ENCODE measurements around the gene SLC4A4. TPM values are rescaled to one million over a fixed set of nuclear protein-coding genes. Genes with fewer than 3 reads are reported as not detected.

Gene SLC4A4
- total RNA-seq, 5 donors from 2014 or later (not counting 1 experiment from before 2014, with no cell fraction given): 0.76 to 3.2 (median 1.5) TPM

DNA sequence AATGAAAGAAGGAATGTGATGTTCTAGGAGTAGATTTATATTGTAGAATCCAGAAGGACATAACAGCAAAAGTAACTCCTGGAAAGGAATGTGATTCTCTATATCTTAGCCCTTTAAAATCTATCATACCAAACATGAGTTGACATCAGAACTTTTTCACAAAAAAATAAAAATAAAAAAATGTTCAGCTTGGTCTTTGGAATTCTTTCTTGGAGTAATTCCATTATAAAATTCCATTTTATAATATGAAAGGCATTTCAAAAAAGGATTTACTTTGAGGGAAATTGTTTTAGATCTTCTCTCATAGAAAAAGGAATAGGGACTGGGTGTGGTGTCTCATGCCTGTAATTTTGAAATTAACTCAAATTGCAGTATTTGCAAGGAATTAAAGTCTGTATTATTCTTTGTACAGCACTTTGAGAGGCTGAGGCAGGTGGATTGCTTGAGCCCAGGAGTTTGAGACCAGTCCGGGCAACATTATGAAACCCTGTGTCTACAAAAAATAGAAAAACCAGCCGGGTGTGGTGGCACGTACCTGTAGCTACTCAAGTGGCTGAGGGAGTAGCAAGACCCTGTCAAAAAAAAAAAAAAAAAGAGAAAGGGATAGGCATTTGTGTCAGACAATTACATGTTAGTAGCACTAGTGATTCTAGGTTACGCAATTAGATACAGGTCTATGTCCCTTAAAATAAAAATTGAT is 134.9 kb downstream of the SLC4A4 start:
- 100% methylated on average over 1 of the region's 4 CpGs for WGBS (ENCODE audit: insufficient coverage)
- H3K27ac Mint-ChIP-seq: no peak overlapping the region

DNA sequence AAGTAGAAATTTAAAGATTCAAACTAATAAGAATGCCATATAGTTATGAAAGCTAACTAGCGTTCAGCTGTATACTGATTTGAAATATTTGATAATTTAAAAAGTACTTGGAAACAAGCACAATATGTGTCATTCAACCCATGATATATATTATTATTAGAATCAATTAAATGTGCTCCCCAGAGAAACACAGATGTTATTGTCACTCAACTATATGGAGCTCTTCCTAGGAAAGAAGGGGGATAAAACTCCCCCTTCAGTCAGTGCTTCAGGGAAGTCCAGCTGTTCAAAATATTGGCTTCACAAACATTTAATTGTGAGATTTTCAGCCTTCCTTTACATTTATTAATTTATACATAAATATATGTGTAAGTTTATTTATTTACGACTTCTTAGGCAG is 135.9 kb downstream of the SLC4A4 start:
- H3K9me3 ChIP-seq: no peaks in the 10 kb centered on the region
- no peak overlapping the region for H3K4me3 Mint-ChIP-seq
- POLR2A ChIA-PET: no interaction called here
- no peaks in the 10 kb centered on the region for H3K4me1 Mint-ChIP-seq
- H3K9me3 Mint-ChIP-seq: peaks cover 0 to 4% (median 0%) of the 10 kb centered on the region in 3 donors
- H3K4me3 ChIP-seq (ENCODE audit: control insufficient read depth in 1 of 2, extremely low read depth in 1 of 2, low read length in 1 of 2): no peak overlapping the region
- DNase-seq (no peak), ATAC-seq (replicated peaks in 1 of 4) (no peak)
- H3K36me3 ChIP-seq (ENCODE audit: control insufficient read depth in 2 of 2, extremely low read depth in 1 of 2, insufficient read depth in 1 of 2, low read length in 1 of 2): no peaks in the 10 kb centered on the region
- H3K27ac Mint-ChIP-seq: no peak overlapping the region
- no CpG with 5 or more reads among the region's 2 CpGs for WGBS (ENCODE audit: insufficient coverage)
- H3K36me3 Mint-ChIP-seq: no peaks in the 10 kb centered on the region
- no peaks in the 10 kb centered on the region for H3K27me3 ChIP-seq (replicated peaks in 1 of 2; ENCODE audit: control insufficient read depth in 2 of 2, extremely low read depth in 1 of 2, insufficient read depth in 2 of 2, low read length in 1 of 2)
- H3K27me3 Mint-ChIP-seq: no peaks in the 10 kb centered on the region
- H3K4me1 ChIP-seq (ENCODE audit: control insufficient read depth in 1 of 2, extremely low read depth in 1 of 2, insufficient read depth in 2 of 2, low read length in 2 of 2): no peaks in the 10 kb centered on the region
- H3K27ac ChIP-seq (ENCODE audit: low read length): no peak overlapping the region
- CTCF ChIA-PET: interaction anchor here in 1 of 2 donors (0.7 kb wide), 1 partner anchor 314 kb away, joined by 4 read pairs; no protein-coding TSS in a partner anchor

More for the DNA sequence above, 134.9 kb downstream of the SLC4A4 start:
- Histone ChIP-seq H3K36me3 (ENCODE audit: control insufficient read depth in 2 of 2, extremely low read depth in 1 of 2, insufficient read depth in 1 of 2, low read length in 1 of 2) (no peaks in the 10 kb centered on the region), H3K27me3 (replicated peaks in 1 of 2; ENCODE audit: control insufficient read depth in 2 of 2, extremely low read depth in 1 of 2, insufficient read depth in 2 of 2, low read length in 1 of 2) (no peaks in the 10 kb centered on the region), H3K9me3 (no peaks in the 10 kb centered on the region), H3K4me1 (ENCODE audit: control insufficient read depth in 1 of 2, extremely low read depth in 1 of 2, insufficient read depth in 2 of 2, low read length in 2 of 2) (no peaks in the 10 kb centered on the region), H3K4me3 (ENCODE audit: control insufficient read depth in 1 of 2, extremely low read depth in 1 of 2, low read length in 1 of 2) (no peak overlapping the region), H3K27ac (ENCODE audit: low read length) (no peak overlapping the region)
- Mint-ChIP-seq H3K27me3 (no peaks in the 10 kb centered on the region), H3K9me3 (peaks cover 0 to 4% (median 0%) of the 10 kb centered on the region in 3 donors), H3K36me3 (no peaks in the 10 kb centered on the region), H3K4me1 (no peaks in the 10 kb centered on the region), H3K4me3 (no peak overlapping the region)
- POLR2A ChIA-PET: no interaction called here
- ATAC-seq (replicated peaks in 1 of 4) (no peak), DNase-seq (no peak)
- CTCF ChIA-PET: interaction anchor here (0.6 to 0.7 kb wide), 2 partner anchors 8 to 226 kb away, joined by 3 read pairs; no protein-coding TSS in a partner anchor

DNA sequence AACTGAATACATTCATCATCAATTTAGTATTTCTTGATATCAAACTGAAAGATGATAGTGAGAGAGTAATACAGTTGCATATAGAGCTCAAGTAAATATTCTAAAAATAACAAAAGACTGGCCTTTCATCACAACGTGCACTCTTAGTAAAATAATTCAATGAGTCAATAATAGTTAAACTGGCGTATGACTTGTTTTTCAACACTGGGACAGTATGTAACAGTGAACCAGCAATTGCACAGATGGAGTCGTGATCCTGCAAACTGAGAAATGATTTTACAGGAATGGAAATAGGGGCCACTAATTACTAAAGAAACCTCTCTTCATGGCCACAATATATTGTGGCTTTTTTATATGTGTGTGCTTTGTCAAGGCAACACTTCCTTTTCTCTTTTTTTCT is 137.4 kb downstream of the SLC4A4 start:
- Mint-ChIP-seq H3K4me1 (no peaks in the 10 kb centered on the region), H3K9me3 (peaks cover 0 to 4% (median 0%) of the 10 kb centered on the region in 3 donors), H3K27ac (no peak overlapping the region), H3K36me3 (no peaks in the 10 kb centered on the region), H3K4me3 (no peak overlapping the region), H3K27me3 (peaks cover 0 to 4% of the 10 kb centered on the region in 2 donors)
- ATAC-seq (replicated peaks in 1 of 4): no peak
- no peaks in the 10 kb centered on the region for H3K27me3 ChIP-seq (replicated peaks in 1 of 2; ENCODE audit: control insufficient read depth in 2 of 2, extremely low read depth in 1 of 2, insufficient read depth in 2 of 2, low read length in 1 of 2)
- H3K9me3 ChIP-seq: no peaks in the 10 kb centered on the region
- ChIA-PET POLR2A (no interaction called here), CTCF (no interaction called here)
- no CpG with 5 or more reads among the region's 3 CpGs for WGBS (ENCODE audit: insufficient coverage)
- no peak overlapping the region for H3K27ac ChIP-seq (ENCODE audit: low read length)
- H3K36me3 ChIP-seq (ENCODE audit: control insufficient read depth in 2 of 2, extremely low read depth in 1 of 2, insufficient read depth in 1 of 2, low read length in 1 of 2): no peaks in the 10 kb centered on the region
- no peak overlapping the region for H3K4me3 ChIP-seq (ENCODE audit: control insufficient read depth in 1 of 2, extremely low read depth in 1 of 2, low read length in 1 of 2)
- no peak for DNase-seq
- H3K4me1 ChIP-seq (ENCODE audit: control insufficient read depth in 1 of 2, extremely low read depth in 1 of 2, insufficient read depth in 2 of 2, low read length in 2 of 2): no peaks in the 10 kb centered on the region

DNA sequence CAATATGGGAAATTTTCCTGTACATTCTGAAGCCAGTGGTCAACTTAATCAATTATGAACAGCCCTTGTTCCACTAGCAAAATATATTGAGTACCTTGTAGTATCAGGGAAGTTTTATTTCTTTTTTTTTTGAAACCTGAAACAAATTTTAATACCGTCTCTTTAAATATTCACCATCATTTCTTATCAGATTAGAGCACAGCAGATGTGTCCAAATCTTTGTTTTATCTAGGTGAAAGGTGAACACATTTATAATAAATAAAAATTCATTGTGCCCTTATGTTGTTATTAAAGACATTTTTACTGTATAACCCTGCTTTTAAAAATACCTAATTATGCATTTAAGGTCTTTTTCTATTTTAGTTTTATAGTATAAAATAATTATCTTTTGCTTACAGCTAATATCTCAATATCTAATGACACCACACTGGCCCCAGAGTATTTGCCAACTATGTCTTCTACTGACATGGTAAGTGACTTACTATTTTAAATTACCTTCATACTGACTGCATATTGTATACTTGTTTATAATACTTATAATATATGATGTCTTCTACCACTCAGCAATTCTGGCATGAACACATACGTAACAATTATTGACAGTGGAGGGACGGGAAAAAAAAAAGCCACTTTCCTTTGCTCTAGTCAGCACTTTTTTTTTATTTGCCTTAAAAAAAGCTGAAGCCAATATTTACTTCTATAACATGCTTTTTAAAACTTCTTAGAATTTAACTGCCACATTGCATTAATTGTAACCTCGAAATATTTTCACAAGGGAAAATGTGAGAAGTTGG is 147.9 kb downstream of the SLC4A4 start:
- ChIA-PET CTCF (no interaction called here), POLR2A (no interaction called here)
- no peak overlapping the region for H3K27ac Mint-ChIP-seq
- Histone ChIP-seq H3K9me3 (no peaks in the 10 kb centered on the region), H3K27me3 (replicated peaks in 1 of 2; ENCODE audit: control insufficient read depth in 2 of 2, extremely low read depth in 1 of 2, insufficient read depth in 2 of 2, low read length in 1 of 2) (no peaks in the 10 kb centered on the region), H3K4me3 (ENCODE audit: control insufficient read depth in 1 of 2, extremely low read depth in 1 of 2, low read length in 1 of 2) (no peak overlapping the region), H3K27ac (ENCODE audit: low read length) (no peak overlapping the region), H3K36me3 (ENCODE audit: control insufficient read depth in 2 of 2, extremely low read depth in 1 of 2, insufficient read depth in 1 of 2, low read length in 1 of 2) (no peaks in the 10 kb centered on the region), H3K4me1 (ENCODE audit: control insufficient read depth in 1 of 2, extremely low read depth in 1 of 2, insufficient read depth in 2 of 2, low read length in 2 of 2) (no peaks in the 10 kb centered on the region)
- H3K9me3 Mint-ChIP-seq: no peaks in the 10 kb centered on the region
- ATAC-seq (replicated peaks in 1 of 4) (no peak), DNase-seq (no peak)
- H3K4me1 Mint-ChIP-seq: no peaks in the 10 kb centered on the region
- WGBS (ENCODE audit: insufficient coverage): no CpG with 5 or more reads among the region's 4 CpGs
- peaks cover 0 to 3% of the 10 kb centered on the region in 2 donors for H3K27me3 Mint-ChIP-seq
- no peak overlapping the region for H3K4me3 Mint-ChIP-seq
- no peaks in the 10 kb centered on the region for H3K36me3 Mint-ChIP-seq

DNA sequence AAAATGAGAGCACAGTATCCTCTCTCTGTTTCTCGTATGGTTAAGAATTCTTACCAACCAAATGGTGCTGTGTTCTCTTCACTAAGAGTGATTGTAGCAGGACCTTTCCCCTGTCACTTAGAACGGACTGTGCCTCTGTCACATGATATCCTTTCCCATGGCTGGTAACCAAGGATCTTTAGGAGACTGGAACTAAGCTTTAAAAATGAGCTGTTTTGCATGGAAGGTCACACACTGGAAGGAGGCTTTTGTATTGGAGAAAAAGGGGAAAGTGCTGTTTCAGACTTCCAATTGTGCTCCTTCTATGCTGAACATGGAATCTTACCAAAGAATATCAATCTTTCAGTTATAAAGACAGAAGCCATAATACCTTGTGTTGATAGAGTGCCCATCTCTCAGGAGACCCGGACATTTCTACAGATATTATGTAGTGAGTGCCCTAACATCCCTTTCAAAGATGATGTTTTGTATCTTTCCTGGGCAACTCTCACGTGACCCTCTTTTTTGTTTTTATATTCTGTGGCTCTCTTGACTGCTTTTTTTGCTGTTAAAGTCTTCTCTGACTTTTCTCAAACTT is 148.6 kb downstream of the SLC4A4 start:
- H3K9me3 ChIP-seq: no peaks in the 10 kb centered on the region
- H3K27ac ChIP-seq (ENCODE audit: low read length): no peak overlapping the region
- Mint-ChIP-seq H3K36me3 (no peaks in the 10 kb centered on the region), H3K4me3 (no peak overlapping the region), H3K4me1 (no peaks in the 10 kb centered on the region), H3K27ac (no peak overlapping the region), H3K9me3 (no peaks in the 10 kb centered on the region), H3K27me3 (peaks cover 0 to 3% of the 10 kb centered on the region in 2 donors)
- H3K4me3 ChIP-seq (ENCODE audit: control insufficient read depth in 1 of 2, extremely low read depth in 1 of 2, low read length in 1 of 2): no peak overlapping the region
- CTCF ChIA-PET: no interaction called here
- no peak for DNase-seq
- no CpG with 5 or more reads among the region's 4 CpGs for WGBS (ENCODE audit: insufficient coverage)
- H3K36me3 ChIP-seq (ENCODE audit: control insufficient read depth in 2 of 2, extremely low read depth in 1 of 2, insufficient read depth in 1 of 2, low read length in 1 of 2): no peaks in the 10 kb centered on the region
- POLR2A ChIA-PET: no interaction called here
- no peaks in the 10 kb centered on the region for H3K27me3 ChIP-seq (replicated peaks in 1 of 2; ENCODE audit: control insufficient read depth in 2 of 2, extremely low read depth in 1 of 2, insufficient read depth in 2 of 2, low read length in 1 of 2)
- no peak for ATAC-seq (replicated peaks in 1 of 4)
- H3K4me1 ChIP-seq (ENCODE audit: control insufficient read depth in 1 of 2, extremely low read depth in 1 of 2, insufficient read depth in 2 of 2, low read length in 2 of 2): no peaks in the 10 kb centered on the region

DNA sequence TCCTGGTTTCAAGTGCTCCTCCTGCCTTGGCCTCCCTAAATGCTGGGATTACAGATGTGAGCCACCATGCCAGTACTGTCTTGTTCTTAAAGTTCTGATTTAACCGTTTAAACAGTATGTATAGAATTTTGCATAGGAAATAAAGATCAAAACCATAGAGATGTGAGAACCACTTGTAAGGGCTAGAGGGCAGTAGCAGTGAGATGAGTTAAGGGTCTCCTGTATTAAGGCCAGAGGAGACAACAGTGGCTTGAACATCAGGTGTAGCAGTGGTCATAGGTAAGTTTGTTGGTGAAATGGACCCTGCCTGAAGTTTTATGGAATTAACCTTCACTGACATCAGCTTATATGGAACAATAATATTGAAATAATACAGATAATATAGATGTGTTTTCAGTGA is 155.7 kb downstream of the SLC4A4 start:
- Histone ChIP-seq H3K9me3 (no peaks in the 10 kb centered on the region), H3K27me3 (replicated peaks in 1 of 2; ENCODE audit: control insufficient read depth in 2 of 2, extremely low read depth in 1 of 2, insufficient read depth in 2 of 2, low read length in 1 of 2) (no peaks in the 10 kb centered on the region), H3K36me3 (ENCODE audit: control insufficient read depth in 2 of 2, extremely low read depth in 1 of 2, insufficient read depth in 1 of 2, low read length in 1 of 2) (no peaks in the 10 kb centered on the region), H3K4me1 (ENCODE audit: control insufficient read depth in 1 of 2, extremely low read depth in 1 of 2, insufficient read depth in 2 of 2, low read length in 2 of 2) (no peaks in the 10 kb centered on the region), H3K27ac (ENCODE audit: low read length) (no peak overlapping the region), H3K4me3 (ENCODE audit: control insufficient read depth in 1 of 2, extremely low read depth in 1 of 2, low read length in 1 of 2) (no peak overlapping the region)
- ATAC-seq (replicated peaks in 1 of 4): no peak
- ChIA-PET CTCF (interaction anchor here in 1 of 2 donors (0.7 kb wide), 1 partner anchor 1443 kb away, joined by 5 read pairs; no protein-coding TSS in a partner anchor), POLR2A (no interaction called here)
- H3K4me1 Mint-ChIP-seq: no peaks in the 10 kb centered on the region
- no peak for DNase-seq
- peaks cover 4 to 5% of the 10 kb centered on the region in 2 donors for H3K27me3 Mint-ChIP-seq
- no peak overlapping the region for H3K27ac Mint-ChIP-seq
- H3K4me3 Mint-ChIP-seq: no peak overlapping the region
- H3K36me3 Mint-ChIP-seq: no peaks in the 10 kb centered on the region
- no peaks in the 10 kb centered on the region for H3K9me3 Mint-ChIP-seq
- 100% methylated on average over 1 of the region's 1 CpG for WGBS (ENCODE audit: insufficient coverage)

Data from T-cell (primary cell).